Stimulated activated CD4-positive, alpha-beta T cell treated with anti-CD3 and anti-CD28 coated beads, TNF-alpha, amount 100 ng/mL, for 48 hours (primary cell): ENCODE measurements around the gene MMP14.
A peak's percentile ranks its signal among the peaks of the same experiment; 100 is the strongest.
"Not testable (repeated sequence)": the region's sequence is repeated elsewhere in the genome, so short reads cannot be mapped to it uniquely, and the experiment has no call there.

ENCODE experiments used
- DNase-seq, 3 donors: peaks; one replicate each; pipeline ENCODE4 v3.0.0-alpha.2; 2020; ENCODE audit warnings: low read depth in 3 of 3

The MMP14 gene

DNA sequence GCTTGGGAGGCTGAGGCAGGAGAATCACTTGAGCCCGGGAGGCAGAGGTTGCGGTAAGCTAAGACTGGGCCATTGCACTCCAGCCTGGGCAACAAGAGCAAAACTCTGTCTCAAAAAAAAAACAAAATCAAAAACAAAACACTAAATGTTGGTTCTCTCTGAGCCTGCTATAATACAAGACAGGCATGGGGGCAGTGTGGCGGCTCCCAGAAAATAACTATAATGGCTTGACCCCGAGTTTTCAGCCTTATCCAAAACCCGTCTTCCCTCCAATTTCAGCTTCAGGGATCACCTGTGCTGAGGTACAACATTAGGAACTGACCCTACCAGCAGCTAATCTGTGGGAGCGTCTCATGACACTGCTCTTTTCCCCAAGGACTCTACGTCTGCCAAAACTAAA is 22.0 kb upstream of the MMP14 start:
- DNase-seq: no peak

DNA sequence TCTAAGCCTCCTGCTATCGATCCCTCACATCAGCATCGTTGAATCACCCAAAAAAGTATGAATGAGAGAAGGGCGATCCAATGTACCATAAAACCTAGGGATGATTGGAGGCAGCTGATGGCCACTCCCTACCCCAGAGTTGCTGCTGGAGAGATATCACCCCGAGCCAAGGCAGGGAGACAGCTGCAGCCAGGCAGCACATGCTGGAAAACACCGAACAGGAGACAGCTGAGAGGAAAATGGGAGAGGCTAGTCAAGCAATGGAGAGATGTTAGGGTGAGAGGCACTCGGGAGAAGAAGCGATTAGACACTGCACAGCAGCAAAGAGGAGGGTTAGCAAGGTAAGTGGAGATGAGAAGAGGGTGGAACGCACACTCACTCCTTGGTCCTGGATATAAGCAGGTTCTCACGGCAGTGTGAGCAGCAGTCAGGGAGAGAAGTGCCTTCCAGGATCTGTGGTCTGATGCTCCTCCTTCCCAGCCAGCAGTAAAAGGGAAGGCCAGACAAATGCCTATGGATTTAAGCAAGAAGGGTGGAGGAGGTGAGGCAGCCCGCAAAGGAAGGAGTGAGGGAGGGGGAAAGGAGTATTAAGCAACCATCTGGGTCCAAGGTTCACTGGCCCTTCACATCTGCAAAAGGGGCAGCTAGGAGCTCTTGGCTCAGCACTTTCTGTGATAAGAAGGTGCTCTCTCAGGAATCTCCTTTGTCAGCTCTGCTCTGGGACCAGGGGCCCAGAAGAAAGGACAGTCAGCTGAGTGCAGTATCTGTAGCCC is 21.3 kb upstream of the MMP14 start, which contains the start of gene SLC7A7:
Gene SLC7A7, minus strand, starts transcription at position 495 of the 773 bp plus-strand sequence. CDS start 2,037 bp downstream, outside the sequence.
- no peak for DNase-seq

DNA sequence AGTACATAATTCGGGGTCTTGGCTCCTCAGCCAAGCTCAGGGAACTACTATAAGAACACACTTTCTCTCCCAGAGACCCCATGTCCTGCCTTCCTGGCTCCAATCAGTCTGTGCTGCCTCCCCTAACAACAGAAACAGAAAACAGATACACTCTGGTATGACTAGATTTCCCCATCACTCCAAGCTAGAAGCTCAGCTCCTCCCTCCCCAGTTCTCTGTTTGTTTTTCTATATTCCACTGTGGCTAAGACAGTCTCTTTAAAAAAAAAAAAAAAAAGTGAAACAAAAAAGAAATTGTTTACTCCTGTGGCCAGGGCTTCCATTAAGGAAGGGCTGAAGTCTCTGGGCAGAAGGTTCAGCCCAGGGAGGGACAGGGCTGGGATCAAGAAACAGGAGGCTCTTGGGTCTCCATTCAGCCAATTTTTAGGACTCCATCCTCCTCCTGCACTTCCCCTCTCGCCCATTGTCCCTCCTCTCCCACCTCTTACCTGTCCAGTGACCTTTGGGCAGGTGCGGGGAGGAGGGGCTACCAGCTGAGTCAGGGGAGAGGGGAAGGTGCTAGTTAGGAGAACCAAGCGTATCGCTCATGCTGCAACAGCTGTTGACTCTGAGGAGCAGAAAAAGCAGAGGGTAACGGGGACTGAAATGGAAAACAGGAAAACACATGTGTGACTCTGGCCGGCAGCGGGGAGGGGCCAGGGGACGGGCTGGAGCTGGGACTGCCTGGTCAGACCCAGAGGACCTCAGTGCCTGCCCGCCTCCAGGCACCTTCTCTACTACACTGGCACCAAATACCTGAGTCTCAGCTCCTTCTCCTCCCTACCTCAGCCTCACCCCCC is 17.0 kb upstream of the MMP14 start:
- no peak for DNase-seq

DNA sequence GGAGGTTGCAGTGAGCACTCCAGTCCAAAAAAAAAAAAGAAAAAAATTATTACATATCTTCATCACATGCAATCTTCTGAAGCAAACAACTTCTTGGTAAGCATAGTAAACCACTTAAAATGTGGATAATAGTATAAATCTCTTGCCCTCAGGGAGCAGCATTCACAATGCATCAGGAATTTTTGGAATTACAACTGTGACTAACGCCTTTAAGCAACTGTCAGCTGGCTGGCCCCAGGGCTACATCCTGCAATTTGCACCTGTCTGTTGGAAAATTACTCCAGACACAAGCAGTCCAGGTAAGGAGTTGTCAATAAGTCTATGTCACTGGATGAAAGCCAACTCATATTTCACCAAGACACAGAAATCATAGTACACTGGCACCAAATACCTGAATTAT is 15.7 kb upstream of the MMP14 start:
- no peak for DNase-seq

DNA sequence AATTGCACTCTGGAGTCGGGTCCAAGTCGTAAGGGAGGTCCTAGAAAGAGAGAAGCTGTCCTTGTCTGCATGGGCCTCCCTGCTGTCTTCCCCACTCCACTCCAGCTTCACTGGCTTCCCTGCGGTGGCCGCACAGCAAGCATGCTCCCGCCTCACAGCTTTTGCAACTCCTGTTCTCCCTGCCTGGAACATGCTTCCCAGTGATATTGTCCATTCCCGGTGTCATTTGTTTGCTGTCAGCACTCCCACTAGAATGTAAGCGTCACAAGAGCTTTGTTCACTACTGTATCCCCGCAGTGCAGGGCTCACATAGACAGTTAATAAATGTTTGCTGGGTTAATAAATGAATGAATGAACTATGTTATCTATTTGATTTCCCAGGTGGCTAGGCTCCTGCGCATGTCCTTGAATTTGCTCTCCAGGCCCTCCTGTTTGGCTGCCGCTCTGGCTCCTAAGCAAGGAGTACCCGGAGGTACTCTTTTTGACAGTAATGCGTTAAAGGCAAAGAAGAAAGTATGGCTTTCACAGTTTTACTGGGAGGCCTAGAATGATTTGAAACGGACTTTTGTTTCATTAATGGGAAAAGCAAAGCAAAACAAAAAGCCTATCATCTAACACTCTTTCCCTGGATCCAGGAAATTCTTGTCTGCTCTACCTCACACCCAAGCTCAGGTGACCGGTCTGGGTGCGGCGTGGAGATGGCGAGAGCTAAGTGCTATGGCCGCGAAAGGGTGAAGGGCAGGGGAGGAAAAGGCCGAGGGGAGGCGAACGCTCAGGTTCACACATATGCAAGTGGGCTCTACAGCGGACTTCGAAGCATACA is 15.0 kb upstream of the MMP14 start:
- no peak for DNase-seq

DNA sequence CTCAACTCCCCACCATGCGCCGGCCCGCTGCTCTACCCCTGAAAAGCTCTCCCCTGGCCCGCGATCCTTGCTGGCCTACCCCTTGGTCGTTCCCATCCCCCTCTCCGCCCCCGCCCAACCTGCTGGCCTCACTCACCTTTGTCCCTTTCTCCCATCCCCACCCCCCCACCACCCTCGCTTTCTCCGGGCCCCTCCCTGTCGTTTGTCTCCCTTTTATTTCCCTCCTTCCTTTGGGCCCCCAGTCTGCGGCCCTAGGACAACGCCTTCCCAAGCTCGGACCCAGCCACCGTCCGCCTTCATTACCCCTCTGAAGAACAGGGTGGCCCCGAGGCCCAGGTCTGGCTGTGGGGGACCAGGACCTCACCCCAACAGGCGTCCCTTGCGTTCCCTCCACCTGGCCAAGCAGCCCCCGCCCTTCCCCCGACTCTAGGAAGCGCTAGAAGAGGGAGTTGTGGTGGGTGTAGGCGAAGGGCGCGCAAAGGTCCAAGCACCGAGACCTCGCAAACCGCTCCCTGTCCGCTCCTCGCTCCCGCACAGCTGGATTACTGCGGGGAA is 14.3 kb upstream of the MMP14 start:
- no peak for DNase-seq

DNA sequence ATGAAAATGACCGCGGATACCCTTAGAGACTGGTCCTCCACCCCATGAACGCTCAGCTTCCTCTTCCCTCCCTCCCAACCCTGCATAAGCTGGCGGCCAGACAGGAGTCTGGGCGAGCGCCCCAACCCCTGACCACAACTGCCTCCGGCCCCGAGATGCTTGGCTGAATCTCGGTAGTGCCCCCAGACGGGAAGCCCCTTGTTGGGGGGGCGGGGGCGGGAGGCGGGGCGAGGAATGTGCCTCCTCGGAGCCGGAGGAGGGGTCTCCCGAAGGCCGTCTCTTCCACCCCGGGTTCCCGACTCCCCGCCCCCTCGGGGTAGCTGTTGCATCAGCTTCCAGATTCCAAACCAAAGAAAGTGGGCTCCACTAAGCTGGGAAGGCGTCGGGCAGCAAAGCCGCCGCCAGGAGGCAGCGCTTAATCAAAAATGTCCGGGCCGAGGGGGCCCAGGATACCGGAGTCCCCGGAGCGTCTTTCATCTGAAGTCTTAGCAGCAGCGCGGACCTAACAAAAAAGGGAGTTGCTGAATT is 13.8 kb upstream of the MMP14 start:
- DNase-seq: peak; percentile 46 to 57 (median 54)

DNA sequence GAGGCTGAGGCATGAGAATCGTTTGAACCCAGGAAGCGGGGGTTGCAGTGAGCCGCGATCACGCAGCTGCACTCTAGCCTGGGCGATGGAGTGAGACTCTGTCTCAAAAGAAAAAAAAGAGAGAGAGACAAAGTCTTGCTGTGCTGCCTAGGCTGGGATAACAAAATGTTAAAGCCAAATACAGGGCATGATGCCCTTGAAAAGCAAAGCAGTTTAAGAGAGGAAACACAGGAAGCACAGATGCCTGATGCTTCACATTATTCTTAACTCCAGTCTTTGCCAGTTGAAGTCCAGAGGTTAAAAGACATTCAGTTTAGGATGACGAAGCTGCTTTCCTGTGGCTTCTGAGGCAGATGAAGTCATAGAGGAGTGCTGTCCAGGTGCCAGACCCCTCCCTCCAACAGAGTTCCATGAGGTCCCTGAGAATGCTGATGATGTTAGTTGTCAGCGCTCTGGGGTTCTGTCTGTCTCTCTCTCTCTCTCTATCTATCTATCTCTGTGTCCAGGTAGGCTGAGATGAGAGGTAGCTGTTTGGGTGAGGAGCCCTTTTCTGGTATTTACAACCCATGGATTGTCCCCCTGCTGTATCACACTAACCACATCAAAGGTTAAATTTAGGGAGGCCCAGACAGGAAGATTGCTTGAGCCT is 11.6 kb upstream of the MMP14 start:
- no peak for DNase-seq

DNA sequence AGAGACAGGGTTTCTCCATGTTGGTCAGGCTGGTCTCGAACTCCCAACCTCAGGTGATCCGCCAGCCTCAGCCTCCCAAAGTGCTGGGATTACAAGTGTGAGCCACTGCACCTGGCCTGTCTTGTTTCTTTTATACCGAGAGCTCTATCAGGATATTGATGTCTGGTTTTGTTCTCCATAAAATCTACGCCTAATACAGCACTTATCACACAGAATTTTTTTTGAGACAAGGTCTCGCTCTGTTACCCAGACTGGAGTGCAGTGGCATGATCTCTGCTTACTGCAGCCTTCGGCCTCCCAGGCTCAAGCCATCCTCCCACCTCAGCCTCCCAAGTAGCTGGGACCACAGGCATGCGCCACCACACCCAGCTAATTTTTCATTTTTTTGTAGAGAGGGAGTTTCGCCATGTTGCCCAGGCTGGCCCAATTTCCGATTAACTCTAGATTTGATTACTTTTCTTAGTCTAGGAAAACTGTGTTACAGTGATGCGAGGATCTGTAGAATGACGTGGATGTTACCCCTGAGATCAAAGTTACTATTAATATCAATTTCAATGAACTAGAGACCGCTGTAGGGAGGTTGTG is 7.2 kb upstream of the MMP14 start:
- not testable (repeated sequence) for DNase-seq

DNA sequence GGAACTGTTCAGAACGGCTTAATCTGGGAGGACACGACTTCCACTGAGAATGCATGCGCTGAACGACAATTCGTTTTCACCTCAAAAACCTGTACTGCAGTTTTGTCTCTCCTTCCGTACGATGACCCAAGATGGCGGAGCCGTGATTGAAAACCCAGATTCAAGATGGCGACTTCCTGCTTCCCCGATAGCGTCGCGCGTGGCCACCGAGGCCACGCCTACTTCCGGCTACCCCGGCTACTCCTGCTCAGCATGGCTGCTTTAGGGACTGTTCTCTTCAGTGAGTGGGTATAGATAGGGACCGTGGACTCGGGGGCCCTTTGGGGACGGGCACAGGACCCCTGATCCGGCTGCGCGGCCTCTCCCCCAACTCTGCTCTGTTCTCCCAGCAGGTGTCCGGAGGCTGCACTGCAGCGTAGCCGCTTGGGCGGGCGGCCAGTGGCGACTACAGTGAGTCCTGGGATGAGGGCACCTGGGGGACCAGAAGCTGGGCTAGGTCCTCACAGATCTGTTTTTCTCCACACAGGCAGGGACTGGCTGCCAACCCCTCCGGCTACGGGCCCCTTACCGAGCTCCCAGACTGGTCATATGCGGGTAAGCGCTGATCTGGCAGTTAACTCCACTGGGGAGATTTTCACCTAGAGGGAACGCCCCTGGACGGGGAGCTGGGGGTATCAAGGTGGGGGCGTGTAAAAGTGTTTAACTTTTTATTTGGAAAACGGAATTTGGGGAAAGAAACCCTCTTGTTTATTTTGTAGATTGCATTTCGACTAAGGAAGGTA is 6.5 kb upstream of the MMP14 start, which contains the start of gene MRPL52:
Gene MRPL52, plus strand, starts transcription at position 227 of the 782 bp plus-strand sequence. Its CDS starts 26 bp downstream, at position 253.
- peak; percentile 82 to 85 (median 83) for DNase-seq

DNA sequence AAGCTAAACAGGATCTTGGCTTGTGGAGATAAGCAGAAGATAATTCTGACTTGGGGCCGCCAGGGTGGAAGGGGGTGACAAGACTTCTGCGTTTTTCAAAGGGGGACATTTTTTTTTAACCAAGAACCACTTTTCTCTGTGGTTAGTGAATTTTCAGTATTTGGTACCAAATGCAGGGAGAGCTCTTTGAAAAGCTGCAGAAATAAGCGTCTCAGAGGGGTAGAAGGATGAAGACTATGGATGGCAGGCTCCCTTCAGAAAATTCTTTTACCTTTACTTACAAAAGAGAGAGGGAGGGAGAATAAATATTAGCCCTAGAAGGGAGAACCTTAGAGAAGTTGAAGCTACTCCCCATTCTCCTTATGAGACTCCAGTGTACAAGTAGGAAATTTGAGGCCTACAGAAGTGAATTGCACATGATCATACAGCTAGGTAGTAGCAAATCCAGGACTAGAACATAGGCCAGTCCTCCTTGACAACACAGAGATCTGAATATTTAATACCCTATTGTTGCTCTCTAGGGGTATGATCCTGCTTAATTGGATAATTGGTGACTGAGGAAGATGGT is 5.9 kb upstream of the MMP14 start:
- no peak for DNase-seq

DNA sequence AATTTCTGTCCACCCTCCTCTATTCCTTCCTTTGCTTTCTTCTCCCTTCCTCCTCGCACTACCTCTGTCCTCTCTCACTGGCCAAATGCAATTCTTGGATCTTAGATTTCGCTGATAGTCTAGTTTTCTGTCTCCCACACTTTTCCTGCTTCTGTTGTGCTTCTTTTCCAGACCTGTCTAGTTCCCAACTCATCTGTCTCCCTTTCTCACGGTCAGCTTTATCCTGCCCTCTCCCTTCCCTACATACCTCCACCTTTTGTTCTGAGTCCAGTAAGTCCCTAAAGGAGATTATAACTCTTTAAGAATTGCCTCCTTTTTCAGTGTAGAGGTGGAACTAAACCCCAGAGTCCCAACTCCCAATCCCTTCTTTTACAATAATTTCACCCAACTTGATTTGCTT is 880 bp upstream of the MMP14 start:
- no peak for DNase-seq

DNA sequence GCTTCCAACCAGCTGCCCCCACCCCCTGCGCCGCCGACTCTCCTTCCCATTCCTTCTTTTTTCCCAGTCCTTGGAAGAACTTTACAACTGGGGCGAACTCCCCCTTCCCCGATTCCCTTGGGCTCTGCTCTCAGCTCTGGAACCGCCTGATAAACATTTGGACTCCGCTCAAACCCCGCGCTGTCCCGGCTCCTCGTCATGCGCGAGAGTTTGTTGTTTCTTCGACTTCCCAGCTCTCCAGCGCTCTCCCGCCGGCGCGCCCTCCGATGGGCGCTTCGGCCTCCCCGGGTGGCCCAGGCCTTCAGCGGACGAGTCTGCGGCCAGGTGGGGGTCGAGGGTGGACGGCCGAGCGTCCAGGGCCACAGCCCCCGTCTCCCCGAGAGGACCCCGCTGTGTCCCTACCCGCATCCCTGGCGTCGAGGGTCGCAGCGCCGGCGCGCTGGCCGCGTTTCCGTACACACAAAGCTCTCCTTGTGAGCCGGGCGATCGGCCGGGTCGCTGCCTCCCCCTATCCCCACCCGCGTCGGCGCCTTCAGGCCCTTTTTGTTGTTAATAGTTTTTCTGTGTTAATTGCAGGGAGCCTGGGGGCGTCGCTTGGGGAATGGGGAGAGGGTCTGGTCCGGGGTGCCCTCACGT is 847 bp downstream of the MMP14 start:
- DNase-seq: no peak

DNA sequence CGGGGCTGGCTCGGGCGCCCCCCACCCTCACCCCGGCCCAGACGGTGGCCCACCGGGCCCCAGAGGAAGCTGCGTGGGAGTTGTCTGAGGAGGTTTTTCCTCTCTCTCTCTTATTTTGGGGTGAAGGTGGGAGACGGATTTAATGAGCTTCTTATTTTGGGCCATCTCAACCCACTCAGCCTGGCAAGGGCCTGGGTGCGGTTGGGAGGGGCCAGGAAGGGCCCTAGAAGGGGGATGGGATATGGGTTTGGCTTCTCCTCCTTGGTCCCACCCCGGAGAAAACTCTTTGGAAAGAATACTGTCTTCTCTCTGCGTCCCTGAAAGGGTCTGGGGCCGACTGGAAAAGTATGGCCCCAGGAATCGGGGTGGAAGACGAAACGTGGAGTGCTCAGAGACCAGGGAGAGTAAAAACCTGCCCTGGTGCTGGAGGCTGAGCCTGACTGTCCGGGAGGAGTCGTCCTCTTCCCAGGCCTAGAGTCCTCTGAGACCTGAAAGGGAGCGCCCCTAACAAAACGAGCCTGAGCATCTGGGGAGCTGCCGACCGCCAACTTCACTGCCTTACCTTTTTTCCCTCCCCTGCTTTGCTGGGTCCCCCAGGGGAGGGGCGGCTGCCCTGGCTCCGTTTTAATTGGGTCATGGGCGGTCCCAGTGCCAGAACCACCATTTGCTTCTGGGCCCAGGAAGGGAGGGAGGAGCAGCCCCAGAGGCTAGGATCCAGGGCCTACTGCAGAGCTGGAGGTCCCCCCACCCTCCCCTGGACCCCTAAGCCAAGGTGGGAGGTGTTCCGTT is 1.6 kb downstream of the MMP14 start:
- DNase-seq: no peak

DNA sequence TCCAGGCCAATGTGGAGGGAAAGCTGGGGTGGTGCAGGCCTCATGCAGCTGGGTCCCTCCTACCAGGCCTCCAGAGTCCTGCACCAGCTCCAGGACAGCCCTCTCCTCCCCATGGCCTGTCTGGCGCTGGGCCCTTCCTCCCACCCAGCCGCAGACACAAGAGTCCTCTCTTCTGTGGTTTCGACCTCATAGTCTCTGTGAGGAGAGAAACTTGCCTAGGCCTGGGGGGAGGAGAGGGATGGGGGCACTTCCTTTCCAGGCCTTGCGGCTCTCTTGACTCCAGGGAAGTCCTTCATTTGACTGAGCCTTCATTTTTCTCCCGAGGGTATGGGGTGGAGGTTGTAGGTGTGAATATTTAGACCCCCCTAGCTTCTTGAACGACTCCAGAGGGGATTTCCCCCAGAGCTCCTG is 2.3 kb downstream of the MMP14 start:
- DNase-seq: no peak

DNA sequence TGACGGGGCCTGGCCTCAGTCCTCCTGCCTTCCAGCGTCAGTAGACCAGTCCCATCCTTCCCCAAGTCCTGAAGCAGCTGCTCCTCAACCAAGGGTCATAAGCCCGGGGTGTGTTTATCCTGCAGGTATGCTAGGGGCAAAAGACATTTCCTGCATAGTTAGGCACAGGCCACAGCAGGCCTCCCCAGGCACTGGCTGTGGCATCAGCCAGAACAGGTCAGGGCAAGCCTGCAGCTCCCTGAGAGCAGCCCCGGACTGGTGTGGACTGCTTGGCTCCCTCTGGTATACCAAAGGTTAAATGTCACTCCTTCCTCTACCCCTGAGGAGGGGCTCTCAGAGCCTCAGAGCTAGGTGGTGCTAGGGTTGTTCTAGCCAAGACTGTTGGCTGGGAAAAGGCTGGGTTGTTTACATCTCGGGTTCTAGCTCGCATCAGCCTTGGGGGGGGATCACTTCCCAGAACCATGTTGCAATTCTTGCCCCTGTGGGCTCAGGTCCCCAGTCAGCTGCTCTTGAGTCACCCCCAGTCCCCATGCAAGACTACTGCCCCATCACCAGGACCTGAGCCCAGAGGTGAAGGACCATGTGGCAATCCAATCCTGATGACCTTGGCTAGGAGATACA is 2.9 kb downstream of the MMP14 start:
- no peak for DNase-seq

DNA sequence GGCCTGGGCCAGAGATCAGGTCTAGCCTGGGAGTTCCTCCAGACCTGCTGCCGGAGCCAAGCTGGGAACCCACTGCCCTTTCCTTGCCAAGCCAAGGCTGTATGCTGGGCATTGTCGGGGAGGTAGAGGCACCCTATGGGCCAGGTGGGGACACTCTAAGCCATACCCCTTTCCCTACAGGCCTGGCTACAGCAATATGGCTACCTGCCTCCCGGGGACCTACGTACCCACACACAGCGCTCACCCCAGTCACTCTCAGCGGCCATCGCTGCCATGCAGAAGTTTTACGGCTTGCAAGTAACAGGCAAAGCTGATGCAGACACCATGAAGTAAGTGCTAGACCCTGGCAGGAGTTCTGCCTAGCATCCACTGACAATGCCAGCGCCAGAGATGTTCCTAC is 4.9 kb downstream of the MMP14 start:
- DNase-seq: no peak

DNA sequence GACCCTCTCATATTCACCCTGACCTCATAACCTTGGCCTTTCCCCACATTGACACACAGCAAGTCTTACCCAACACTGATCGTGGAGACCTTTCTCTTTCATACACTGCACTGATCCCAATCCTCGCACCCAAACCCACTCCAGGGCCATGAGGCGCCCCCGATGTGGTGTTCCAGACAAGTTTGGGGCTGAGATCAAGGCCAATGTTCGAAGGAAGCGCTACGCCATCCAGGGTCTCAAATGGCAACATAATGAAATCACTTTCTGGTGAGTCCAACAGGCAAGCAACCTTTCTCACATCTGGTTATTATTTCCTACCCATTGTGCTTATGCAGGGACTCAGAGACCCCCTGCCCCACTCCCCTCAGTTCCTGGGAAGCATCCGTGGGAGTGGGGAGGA is 5.4 kb downstream of the MMP14 start:
- DNase-seq: no peak
